ENCODE results near the gene CABYR. TPM values are rescaled to one million over a fixed set of nuclear protein-coding genes. Genes with fewer than 3 reads are reported as not detected.

Gene CABYR
- polyA plus RNA-seq, 1 of the 3 experiments (the other 2 are of a cell fraction): 15.2 TPM

GRCh38 chr18:24108641-24109040 lies 30.2 kb upstream of the CABYR start:
- no peak overlapping the region for H3K9ac ChIP-seq
- H3K79me2 ChIP-seq (ENCODE audit: insufficient read depth): no peaks in the 10 kb centered on the region
- H3K4me3 ChIP-seq (ENCODE audit: low read depth in 2 of 2, low read length in 1 of 2): no peak overlapping the region
- H3K4me1 ChIP-seq (ENCODE audit: control insufficient read depth in 1 of 2, insufficient read depth in 2 of 2, low read depth in 1 of 2, low read length in 1 of 2): peaks cover 0 to 8% of the 10 kb centered on the region in 2 experiments; a peak in 2 of 4 replicates
- H3K36me3 ChIP-seq (replicated peaks in 1 of 2; ENCODE audit: control insufficient read depth in 1 of 2, insufficient read depth in 2 of 2, low read length in 1 of 2): no peaks in the 10 kb centered on the region
- TF ChIP-seq RFX5 (IDR thresholded peaks at IDR 0.05; ENCODE audit: low read length) (no peak), FOXJ3 (CRISPR knock-in tag; IDR thresholded peaks at IDR 0.05) (no peak), CTCF (IDR thresholded peaks at IDR 0.05) (no peak), FOXM1 (IDR thresholded peaks at IDR 0.05; ENCODE audit: low read depth) (no peak), SIN3A (IDR thresholded peaks at IDR 0.05; ENCODE audit: borderline replicate concordance, low read depth, low read length) (no peak), NRF1 (IDR thresholded peaks at IDR 0.05; ENCODE audit: low read depth, low read length) (no peak), ZBTB33 (IDR thresholded peaks at IDR 0.05; ENCODE audit: borderline replicate concordance, low read depth) (no peak)
- no peaks in the 10 kb centered on the region for H4K20me1 ChIP-seq (ENCODE audit: insufficient read depth)
- ChIA-PET POLR2A (no interaction called here), CTCF (interaction anchor here (1.0 to 2.0 kb wide), 3 partner anchors 9 to 603 kb away, joined by 4 to 8 read pairs (median 5); no protein-coding TSS in a partner anchor)
- no peaks in the 10 kb centered on the region for H3F3A ChIP-seq (replicated peaks; ENCODE audit: insufficient read depth)
- no peaks in the 10 kb centered on the region for H3K27me3 ChIP-seq (ENCODE audit: insufficient read depth)
- no peaks in the 10 kb centered on the region for H3K9me2 ChIP-seq
- DNase-seq: no peak
- no peak overlapping the region for H2AFZ ChIP-seq (ENCODE audit: low read depth)
- H3K27ac ChIP-seq (ENCODE audit: low read depth in 2 of 2, low read length in 1 of 2): no peak overlapping the region
- no peaks in the 10 kb centered on the region for H3K9me3 ChIP-seq
- no peak overlapping the region for H3K4me2 ChIP-seq
- 96% methylated on average over 1 of the region's 1 CpG for WGBS (ENCODE audit: low lambda C conversion rate)

- no peaks in the 10 kb centered on the region for H4K20me1 ChIP-seq (ENCODE audit: insufficient read depth)
- H2AFZ ChIP-seq (ENCODE audit: low read depth): no peak overlapping the region
- no peak for DNase-seq
- no peak overlapping the region for H3K4me3 ChIP-seq (ENCODE audit: low read depth in 2 of 2, low read length in 1 of 2)
- no peaks in the 10 kb centered on the region for H3K9me3 ChIP-seq
- H3K36me3 ChIP-seq (replicated peaks in 1 of 2; ENCODE audit: control insufficient read depth in 1 of 2, insufficient read depth in 2 of 2, low read length in 1 of 2): no peaks in the 10 kb centered on the region
- H3F3A ChIP-seq (replicated peaks; ENCODE audit: insufficient read depth): no peaks in the 10 kb centered on the region
- CTCF ChIA-PET: interaction anchor here (1.0 to 1.1 kb wide), 3 partner anchors 12 to 193 kb away, joined by 3 read pairs; no protein-coding TSS in a partner anchor
- no peak overlapping the region for H3K4me2 ChIP-seq
- TF ChIP-seq GABPA (IDR thresholded peaks at IDR 0.05; ENCODE audit: low read depth): no peak
- no peak for TF ChIP-seq POLR2AphosphoS5 (IDR thresholded peaks at IDR 0.05; ENCODE audit: low read depth, low read length)
- no peak for TF ChIP-seq RCOR1 (IDR thresholded peaks at IDR 0.05; ENCODE audit: low read length)
- no peak for TF ChIP-seq SMC3 (IDR thresholded peaks at IDR 0.05; ENCODE audit: low read depth, low read length)
- no peak for TF ChIP-seq ELF1 (IDR thresholded peaks at IDR 0.05)
- no peaks in the 10 kb centered on the region for H3K27me3 ChIP-seq (ENCODE audit: insufficient read depth)
- 100% methylated on average over 2 of the region's 2 CpGs for WGBS (ENCODE audit: low lambda C conversion rate)
- POLR2A ChIA-PET: no interaction called here
- H3K27ac ChIP-seq (ENCODE audit: low read depth in 2 of 2, low read length in 1 of 2): no peak overlapping the region
- no peaks in the 10 kb centered on the region; a peak in 1 of 4 replicates for H3K4me1 ChIP-seq (ENCODE audit: control insufficient read depth in 1 of 2, insufficient read depth in 2 of 2, low read depth in 1 of 2, low read length in 1 of 2)
- no peaks in the 10 kb centered on the region for H3K9me2 ChIP-seq
- no peaks in the 10 kb centered on the region for H3K79me2 ChIP-seq (ENCODE audit: insufficient read depth)
- H3K9ac ChIP-seq: no peak overlapping the region
These were observed 26.9 kb upstream of the CABYR start for GRCh38 chr18:24111936-24112335.
